Measurements from ENCODE around the gene GRB7. TPM values are rescaled to one million over a fixed set of nuclear protein-coding genes. Genes with fewer than 3 reads are reported as not detected.

The GRB7 gene
- total and polyA plus RNA-seq, 2 experiments from 2014 or later: 12.8 to 28.9 TPM

- TF ChIP-seq, protein P1, sequence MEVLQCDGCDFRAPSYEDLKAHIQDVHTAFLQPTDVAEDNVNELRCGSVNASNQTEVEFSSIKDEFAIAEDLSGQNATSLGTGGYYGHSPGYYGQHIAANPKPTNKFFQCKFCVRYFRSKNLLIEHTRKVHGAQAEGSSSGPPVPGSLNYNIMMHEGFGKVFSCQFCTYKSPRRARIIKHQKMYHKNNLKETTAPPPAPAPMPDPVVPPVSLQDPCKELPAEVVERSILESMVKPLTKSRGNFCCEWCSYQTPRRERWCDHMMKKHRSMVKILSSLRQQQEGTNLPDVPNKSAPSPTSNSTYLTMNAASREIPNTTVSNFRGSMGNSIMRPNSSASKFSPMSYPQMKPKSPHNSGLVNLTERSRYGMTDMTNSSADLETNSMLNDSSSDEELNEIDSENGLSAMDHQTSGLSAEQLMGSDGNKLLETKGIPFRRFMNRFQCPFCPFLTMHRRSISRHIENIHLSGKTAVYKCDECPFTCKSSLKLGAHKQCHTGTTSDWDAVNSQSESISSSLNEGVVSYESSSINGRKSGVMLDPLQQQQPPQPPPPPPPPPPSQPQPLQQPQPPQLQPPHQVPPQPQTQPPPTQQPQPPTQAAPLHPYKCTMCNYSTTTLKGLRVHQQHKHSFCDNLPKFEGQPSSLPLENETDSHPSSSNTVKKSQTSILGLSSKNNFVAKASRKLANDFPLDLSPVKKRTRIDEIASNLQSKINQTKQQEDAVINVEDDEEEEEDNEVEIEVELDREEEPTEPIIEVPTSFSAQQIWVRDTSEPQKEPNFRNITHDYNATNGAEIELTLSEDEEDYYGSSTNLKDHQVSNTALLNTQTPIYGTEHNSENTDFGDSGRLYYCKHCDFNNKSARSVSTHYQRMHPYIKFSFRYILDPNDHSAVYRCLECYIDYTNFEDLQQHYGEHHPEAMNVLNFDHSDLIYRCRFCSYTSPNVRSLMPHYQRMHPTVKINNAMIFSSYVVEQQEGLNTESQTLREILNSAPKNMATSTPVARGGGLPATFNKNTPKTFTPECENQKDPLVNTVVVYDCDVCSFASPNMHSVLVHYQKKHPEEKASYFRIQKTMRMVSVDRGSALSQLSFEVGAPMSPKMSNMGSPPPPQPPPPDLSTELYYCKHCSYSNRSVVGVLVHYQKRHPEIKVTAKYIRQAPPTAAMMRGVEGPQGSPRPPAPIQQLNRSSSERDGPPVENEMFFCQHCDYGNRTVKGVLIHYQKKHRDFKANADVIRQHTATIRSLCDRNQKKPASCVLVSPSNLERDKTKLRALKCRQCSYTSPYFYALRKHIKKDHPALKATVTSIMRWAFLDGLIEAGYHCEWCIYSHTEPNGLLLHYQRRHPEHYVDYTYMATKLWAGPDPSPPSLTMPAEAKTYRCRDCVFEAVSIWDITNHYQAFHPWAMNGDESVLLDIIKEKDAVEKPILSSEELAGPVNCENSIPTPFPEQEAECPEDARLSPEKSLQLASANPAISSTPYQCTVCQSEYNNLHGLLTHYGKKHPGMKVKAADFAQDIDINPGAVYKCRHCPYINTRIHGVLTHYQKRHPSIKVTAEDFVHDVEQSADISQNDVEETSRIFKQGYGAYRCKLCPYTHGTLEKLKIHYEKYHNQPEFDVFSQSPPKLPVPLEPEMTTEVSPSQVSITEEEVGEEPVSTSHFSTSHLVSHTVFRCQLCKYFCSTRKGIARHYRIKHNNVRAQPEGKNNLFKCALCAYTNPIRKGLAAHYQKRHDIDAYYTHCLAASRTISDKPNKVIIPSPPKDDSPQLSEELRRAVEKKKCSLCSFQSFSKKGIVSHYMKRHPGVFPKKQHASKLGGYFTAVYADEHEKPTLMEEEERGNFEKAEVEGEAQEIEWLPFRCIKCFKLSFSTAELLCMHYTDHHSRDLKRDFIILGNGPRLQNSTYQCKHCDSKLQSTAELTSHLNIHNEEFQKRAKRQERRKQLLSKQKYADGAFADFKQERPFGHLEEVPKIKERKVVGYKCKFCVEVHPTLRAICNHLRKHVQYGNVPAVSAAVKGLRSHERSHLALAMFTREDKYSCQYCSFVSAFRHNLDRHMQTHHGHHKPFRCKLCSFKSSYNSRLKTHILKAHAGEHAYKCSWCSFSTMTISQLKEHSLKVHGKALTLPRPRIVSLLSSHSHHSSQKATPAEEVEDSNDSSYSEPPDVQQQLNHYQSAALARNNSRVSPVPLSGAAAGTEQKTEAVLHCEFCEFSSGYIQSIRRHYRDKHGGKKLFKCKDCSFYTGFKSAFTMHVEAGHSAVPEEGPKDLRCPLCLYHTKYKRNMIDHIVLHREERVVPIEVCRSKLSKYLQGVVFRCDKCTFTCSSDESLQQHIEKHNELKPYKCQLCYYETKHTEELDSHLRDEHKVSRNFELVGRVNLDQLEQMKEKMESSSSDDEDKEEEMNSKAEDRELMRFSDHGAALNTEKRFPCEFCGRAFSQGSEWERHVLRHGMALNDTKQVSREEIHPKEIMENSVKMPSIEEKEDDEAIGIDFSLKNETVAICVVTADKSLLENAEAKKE (CRISPR knock-in tag; IDR thresholded peaks at IDR 0.05): no peak
- TF ChIP-seq CREB1 (CRISPR knock-in tag; IDR thresholded peaks at IDR 0.05; ENCODE audit: low read depth) (no peak), EZH2 (IDR thresholded peaks at IDR 0.05; ENCODE audit: low read depth, unreplicated experiment) (no peak), JUNB (IDR thresholded peaks at IDR 0.05; ENCODE audit: unreplicated experiment) (no peak), POLR2AphosphoS5 (IDR thresholded peaks at IDR 0.05; ENCODE audit: low read depth) (no peak)
These were observed 31.4 kb upstream of the GRB7 start (continued) for GRCh38 chr17:39706383-39706782.

- Histone ChIP-seq H3K79me2 (replicated peaks; ENCODE audit: insufficient read depth) (peaks cover 55% of the 10 kb centered on the region), H3K4me3 (no peak overlapping the region), H3F3A (replicated peaks; ENCODE audit: low read depth) (0 out of 2 replicates have a peak, but pooled peaks cover 2% of the 10 kb centered on the region), H4K20me1 (replicated peaks; ENCODE audit: insufficient read depth) (peaks cover 28% of the 10 kb centered on the region), H3K27ac (ENCODE audit: low read depth) (no peak overlapping the region), H3K9me2 (ENCODE audit: insufficient read depth) (no peaks in the 10 kb centered on the region), H3K4me1 (ENCODE audit: insufficient read depth) (peaks cover 38% of the 10 kb centered on the region), H2AFZ (no peak overlapping the region), H3K36me3 (ENCODE audit: insufficient read depth) (peaks cover 28% of the 10 kb centered on the region), H3K27me3 (ENCODE audit: insufficient read depth) (no peaks in the 10 kb centered on the region), H3K4me2 (no peak overlapping the region)
- ATAC-seq: no peak
- Mint-ChIP-seq H3K9me3 (no peaks in the 10 kb centered on the region), H3K27ac (no peak overlapping the region; the same call in 1 of the 2 replicates), H3K4me3 (no peak overlapping the region; the same call in 2 of the 3 replicates), H3K4me1 (peaks cover 42% of the 10 kb centered on the region), H3K36me3 (ENCODE audit: low read depth) (peaks cover 70% of the 10 kb centered on the region), H3K27me3 (ENCODE audit: insufficient read depth, low read depth, poor library complexity) (peaks cover 6% of the 10 kb centered on the region)
- TF ChIP-seq POLR2AphosphoS5 (IDR thresholded peaks at IDR 0.05; ENCODE audit: low read depth): no peak
- no peak for DNase-seq (ENCODE audit: low spot score)
These were observed 30.8 kb upstream of the GRB7 start for GRCh38 chr17:39706921-39707337.

All from GM23338 (cell line).